SK-N-SH (cell line): ENCODE measurements around the gene ELP1. TPM values are rescaled to one million over a fixed set of nuclear protein-coding genes. Genes with fewer than 3 reads are reported as not detected.

Experiments used
- CTCF ChIA-PET: fragments of 300-600, 350-600 bp; formaldehyde crosslinking; extraction: SDS; loops from one replicate; lab custom pipeline; 2021; lab: Yijun Ruan, JAX
- POLR2A ChIA-PET: fragments of 350-600 bp; sonication (Branson Sonifier 250); formaldehyde crosslinking; extraction: SDS; loops from one replicate; lab custom pipeline; 2020; ENCODE audit warnings: antibody characterized with exemption, inconsistent platforms; lab: Yijun Ruan, JAX
- DNase-seq: peaks from one replicate; pipeline ENCODE4 v3.0.0; 2012
- H2AFZ ChIP-seq: fragments of 200-600 bp; sonication (generic); 2 replicates; pipeline ENCODE4 v1.8.1; 2016; ENCODE audit warnings: antibody characterized with exemption, mild to moderate bottlenecking, low read depth
- H3F3A ChIP-seq: fragments of 200-600 bp; sonication (generic); replicated peaks from 2 replicates; pipeline ENCODE3; 2016; ENCODE audit warnings: antibody characterized with exemption, mild to moderate bottlenecking; ENCODE audit not compliant: insufficient read depth
- H3K27ac ChIP-seq, 2 experiments: fragments of 200-500 bp in 1 of 2; fragments of 200-600 bp in 1 of 2; sonication (Bioruptor generic) in 1 of 2; sonication (generic), shearing (Covaris generic) in 1 of 2; 2 replicates each; pipeline versions ENCODE4 v1.5.1 to v1.6.1; 2014 to 2016; ENCODE audit warnings: low read depth in 2 of 2, inconsistent platforms in 1 of 2, low read length in 1 of 2, mild to moderate bottlenecking in 1 of 2, mixed read lengths in 1 of 2
- H3K27me3 ChIP-seq: fragments of 200-600 bp; sonication (generic), shearing (Covaris generic); 2 replicates; pipeline ENCODE4 v1.6.1; 2016; ENCODE audit warnings: mixed run types; ENCODE audit not compliant: insufficient read depth
- H3K36me3 ChIP-seq, 2 experiments: fragments of 200-500 bp in 1 of 2; fragments of 200-600 bp in 1 of 2; sonication (Bioruptor generic) in 1 of 2; sonication (generic) in 1 of 2; replicated peaks in 1 of 2; 2 replicates each; pipeline versions ENCODE3 to v1.5.1; 2014 to 2016; ENCODE audit warnings: low read length in 1 of 2, mild to moderate bottlenecking in 1 of 2; ENCODE audit not compliant: insufficient read depth in 2 of 2, control insufficient read depth in 1 of 2
- H3K4me1 ChIP-seq, 2 experiments: fragments of 200-500 bp in 1 of 2; fragments of 200-600 bp in 1 of 2; sonication (Bioruptor generic) in 1 of 2; sonication (generic), shearing (Covaris generic) in 1 of 2; 2 replicates each; pipeline versions ENCODE4 v1.5.1 to v1.6.1; 2014 to 2016; ENCODE audit warnings: low read depth in 1 of 2, low read length in 1 of 2, mixed run types in 1 of 2; ENCODE audit not compliant: insufficient read depth in 2 of 2, control insufficient read depth in 1 of 2
- H3K4me2 ChIP-seq: fragments of 200-600 bp; sonication (generic), shearing (Covaris generic); 2 replicates; pipeline ENCODE4 v1.6.1; 2017; ENCODE audit warnings: mixed run types
- H3K4me3 ChIP-seq, 2 experiments: fragments of 200-500 bp in 1 of 2; fragments of 200-600 bp in 1 of 2; sonication (Bioruptor generic) in 1 of 2; sonication (generic), shearing (Covaris generic) in 1 of 2; 2 replicates each; pipeline versions ENCODE4 v1.5.1 to v1.8.1; 2014 to 2016; ENCODE audit warnings: low read depth in 2 of 2, inconsistent platforms in 1 of 2, low read length in 1 of 2, mild to moderate bottlenecking in 1 of 2, mixed read lengths in 1 of 2, moderate library complexity in 1 of 2
- H3K79me2 ChIP-seq: fragments of 200-600 bp; sonication (generic); 2 replicates; pipeline ENCODE4 v1.8.1; 2017; ENCODE audit warnings: mild to moderate bottlenecking; ENCODE audit not compliant: insufficient read depth
- H3K9ac ChIP-seq: fragments of 200-600 bp; sonication (generic); 2 replicates; pipeline ENCODE4 v1.6.1; 2017; ENCODE audit warnings: mixed run types
- H3K9me2 ChIP-seq: fragments of 200-600 bp; sonication (generic); 2 replicates; pipeline ENCODE4 v1.6.1; 2017; ENCODE audit warnings: mixed run types
- H3K9me3 ChIP-seq: fragments of 200-600 bp; sonication (generic); 2 replicates; pipeline ENCODE4 v1.6.1; 2017; ENCODE audit warnings: mixed run types, mild to moderate bottlenecking, moderate library complexity
- H4K20me1 ChIP-seq: fragments of 200-600 bp; sonication (generic); 2 replicates; pipeline ENCODE4 v1.6.1; 2017; ENCODE audit warnings: mild to moderate bottlenecking, mixed run types; ENCODE audit not compliant: insufficient read depth
- CTCF ChIP-seq: fragments of 200-600 bp; sonication (generic); IDR thresholded peaks from 2 replicates; pipeline ENCODE4 v1.6.1; 2017; ENCODE audit warnings: antibody characterized with exemption, mild to moderate bottlenecking, moderate library complexity
- ELF1 ChIP-seq: IDR thresholded peaks from 2 replicates; pipeline ENCODE4 v1.4.0; 2012
- FOXJ3 ChIP-seq: sonication (generic); formaldehyde crosslinking; IDR thresholded peaks from 2 replicates; pipeline ENCODE4 v1.5.1; 2020; ENCODE audit warnings: mild to moderate bottlenecking, missing genetic modification reagents
- FOXM1 ChIP-seq: IDR thresholded peaks from 2 replicates; pipeline ENCODE4 v1.4.0; 2012; ENCODE audit warnings: low read depth, mild to moderate bottlenecking
- JUND ChIP-seq: IDR thresholded peaks from 2 replicates; pipeline ENCODE4 v1.4.0; 2012
- MAX ChIP-seq: IDR thresholded peaks from 2 replicates; pipeline ENCODE4 v1.4.0; 2012; ENCODE audit warnings: low read depth
- MEF2A ChIP-seq: IDR thresholded peaks from 2 replicates; pipeline ENCODE4 v1.4.0; 2012; ENCODE audit warnings: low read depth, borderline replicate concordance
- MXI1 ChIP-seq: IDR thresholded peaks from 2 replicates; pipeline ENCODE4 v1.6.1; 2012; ENCODE audit warnings: mild to moderate bottlenecking, low read depth, low read length, improper control_type of control experiment
- RAD21 ChIP-seq: IDR thresholded peaks from 2 replicates; pipeline ENCODE4 v1.6.1; 2012; ENCODE audit warnings: mild to moderate bottlenecking, low read length
- SIN3A ChIP-seq: IDR thresholded peaks from 2 replicates; pipeline ENCODE4 v1.6.1; 2012; ENCODE audit warnings: low read depth, mild to moderate bottlenecking, low read length, moderate library complexity, borderline replicate concordance
- SMC3 ChIP-seq: IDR thresholded peaks from 2 replicates; pipeline ENCODE4 v1.6.1; 2012; ENCODE audit warnings: low read depth, low read length, improper control_type of control experiment
- TCF12 ChIP-seq: IDR thresholded peaks from 2 replicates; pipeline ENCODE4 v1.4.0; 2012
- TEAD4 ChIP-seq: IDR thresholded peaks from 2 replicates; pipeline ENCODE4 v1.4.0; 2012; ENCODE audit warnings: mild to moderate bottlenecking, borderline replicate concordance; ENCODE audit not compliant: insufficient read depth
- USF1 ChIP-seq: IDR thresholded peaks from 2 replicates; pipeline ENCODE4 v1.4.0; 2012; ENCODE audit warnings: low read depth, borderline replicate concordance
- USF2 ChIP-seq: fragments of 150-350 bp; IDR thresholded peaks from 2 replicates; pipeline ENCODE4 v1.6.1; 2017; ENCODE audit warnings: antibody characterized with exemption, low read length, low read depth, borderline replicate concordance
- YY1 ChIP-seq: IDR thresholded peaks from 2 replicates; pipeline ENCODE4 v1.4.0; 2012; ENCODE audit warnings: low read depth, mild to moderate bottlenecking
- WGBS: methylation state at CpG from one replicate; pipeline ENCODE4 v1.1.6; 2017; ENCODE audit warnings: low lambda C conversion rate; 5-methylcytosine and 5-hydroxymethylcytosine counted together
- polyA plus RNA-seq, 3 experiments: library from polyadenylated mRNA; depleted of rRNA; stranded (reverse); fragments of >200 nt; gene quantifications; 2 replicates each; pipeline ENCODE4 v1.2.3, GENCODE V29; 2012

ELP1 gene
- polyA plus RNA-seq, 1 of the 3 experiments (the other 2 are of a cell fraction), result 19.1 TPM

GRCh38 chr9:108880738-108881316 lies 53.1 kb downstream of the ELP1 start:
- Histone ChIP-seq H3K4me2 (no peak overlapping the region), H3K9me2 (no peaks in the 10 kb centered on the region), H3K9me3 (no peaks in the 10 kb centered on the region), H2AFZ (no peak overlapping the region), H3K4me1 (no peaks in the 10 kb centered on the region), H3K79me2 (no peaks in the 10 kb centered on the region), H4K20me1 (no peaks in the 10 kb centered on the region), H3K27ac (no peak overlapping the region), H3F3A (no peaks in the 10 kb centered on the region), H3K27me3 (no peaks in the 10 kb centered on the region), H3K9ac (no peak overlapping the region), H3K4me3 (no peak overlapping the region), H3K36me3 (peaks cover 68 to 71% of the 10 kb centered on the region in 2 experiments)
- no peak for TF ChIP-seq SIN3A
- TF ChIP-seq JUND, result no peak
- TF ChIP-seq FOXM1, result no peak
- TF ChIP-seq USF2, result no peak
- TF ChIP-seq SMC3, result no peak
- TF ChIP-seq FOXJ3 (CRISPR knock-in tag), result no peak
- ChIA-PET CTCF (no interaction called here), POLR2A (no interaction called here)
- WGBS, result 51% methylated on average over 3 of the region's 3 CpGs
- no peak for DNase-seq

DNA sequence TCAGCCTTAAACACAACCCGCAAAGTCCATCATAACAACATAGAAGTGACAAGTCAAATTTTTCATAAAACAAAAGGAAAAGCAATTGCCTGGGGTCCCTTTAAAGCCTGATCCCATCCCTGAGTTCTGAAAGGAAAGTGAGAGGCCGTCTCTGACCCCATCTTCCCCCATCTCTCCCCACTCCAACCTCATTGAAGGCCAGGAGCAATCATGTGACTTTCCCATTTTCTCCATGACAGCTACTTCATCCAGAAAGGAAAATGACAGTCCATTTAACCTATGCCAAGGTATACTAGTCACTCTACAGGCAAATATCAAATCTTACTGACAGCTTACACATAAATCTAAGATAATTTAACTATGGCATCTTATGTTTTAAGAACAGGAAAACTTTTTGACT lies 56.4 kb downstream of the ELP1 start:
- no peaks in the 10 kb centered on the region for H3K9me3 ChIP-seq
- H3K9me2 ChIP-seq, result no peaks in the 10 kb centered on the region
- no peaks in the 10 kb centered on the region for H4K20me1 ChIP-seq
- POLR2A ChIA-PET, result no interaction called here
- DNase-seq, result no peak
- TF ChIP-seq YY1 (no peak), ELF1 (no peak)
- no peaks in the 10 kb centered on the region for H3K4me1 ChIP-seq
- no peak overlapping the region for H3K9ac ChIP-seq
- no peaks in the 10 kb centered on the region for H3K27me3 ChIP-seq
- CTCF ChIA-PET, result interaction anchor here (0.6 to 1.9 kb wide), 2 partner anchors 15 to 315 kb away, joined by 3 to 5 read pairs; no protein-coding TSS in a partner anchor
- H3K36me3 ChIP-seq, result peaks cover 66 to 83% of the 10 kb centered on the region in 2 experiments
- no peaks in the 10 kb centered on the region for H3K79me2 ChIP-seq
- H3K4me2 ChIP-seq, result no peak overlapping the region
- no peaks in the 10 kb centered on the region for H3F3A ChIP-seq
- no peak overlapping the region for H3K4me3 ChIP-seq
- 88% methylated on average over 2 of the region's 2 CpGs for WGBS
- H2AFZ ChIP-seq, result no peak overlapping the region
- H3K27ac ChIP-seq, result no peak overlapping the region

- H3K36me3 ChIP-seq, result peaks cover 66 to 81% of the 10 kb centered on the region in 2 experiments
- H4K20me1 ChIP-seq, result no peaks in the 10 kb centered on the region
- no peaks in the 10 kb centered on the region for H3K27me3 ChIP-seq
- H3K4me3 ChIP-seq, result no peak overlapping the region
- no peaks in the 10 kb centered on the region for H3K4me1 ChIP-seq
- H3K4me2 ChIP-seq, result no peak overlapping the region
- TF ChIP-seq MEF2A (no peak), TEAD4 (no peak), USF1 (no peak), USF2 (no peak), TCF12 (no peak), RAD21 (no peak), CTCF (no peak), MAX (no peak), MXI1 (no peak)
- TF ChIP-seq, all 33 proteins: peak for 0
- Histone ChIP-seq H3K9ac (no peak overlapping the region), H3K27ac (no peak overlapping the region), H3K9me3 (no peaks in the 10 kb centered on the region), H3K9me2 (no peaks in the 10 kb centered on the region), H3K79me2 (no peaks in the 10 kb centered on the region), H2AFZ (no peak overlapping the region), H3F3A (no peaks in the 10 kb centered on the region)
- POLR2A ChIA-PET, result no interaction called here
- 97% methylated on average over 5 of the region's 5 CpGs for WGBS
- DNase-seq, result no peak
- CTCF ChIA-PET, result interaction anchor here (1.9 kb wide), 1 partner anchor 16 kb away, joined by 5 read pairs; no protein-coding TSS in a partner anchor
These were observed 57.5 kb downstream of the ELP1 start for GRCh38 chr9:108876425-108876824.
